ENCODE measurements around the gene ANKS1A.

GRCh38 chr6:35014786-35015185 is 125.7 kb downstream of the ANKS1A start:
- TF ChIP-seq CTCF (IDR thresholded peaks at IDR 0.05) (no peak), EZH2phosphoT487 (IDR thresholded peaks at IDR 0.05) (no peak)

Measured in neural progenitor cell (in vitro differentiated cells).